CD4-positive, alpha-beta memory T cell (primary cell): ENCODE measurements around the gene BBS5. TPM values are rescaled to one million over a fixed set of nuclear protein-coding genes. Genes with fewer than 3 reads are reported as not detected.
"Not testable (repeated sequence)": the region's sequence is repeated elsewhere in the genome, so short reads cannot be mapped to it uniquely, and the experiment has no call there.

ENCODE experiments used
- CTCF ChIA-PET: fragments of 350-600 bp; sonication (Branson Sonifier 250); formaldehyde crosslinking; loops from one replicate; lab custom pipeline; 2021; ENCODE audit warnings: inconsistent platforms; ENCODE audit not compliant: partially characterized antibody; lab: Charles Lee
- POLR2A ChIA-PET: fragments of 350-600 bp; sonication (Branson Sonifier 250); formaldehyde crosslinking; loops from one replicate; lab custom pipeline; 2021; ENCODE audit not compliant: partially characterized antibody; lab: Charles Lee
- DNase-seq, 5 donors: peaks; one replicate each; pipeline versions ENCODE4 v3.0.0 to v3.0.0-alpha.2; 2020 to 2022; ENCODE audit warnings: mixed read lengths in 1 of 5
- H3K27ac ChIP-seq: one replicate; pipeline ENCODE4 v1.7.0; 2013; ENCODE audit warnings: low read depth, low read length
- H3K27me3 ChIP-seq: 2 replicates; pipeline ENCODE4 v1.7.0; 2013; ENCODE audit warnings: mild to moderate bottlenecking, low read length, moderate library complexity; ENCODE audit not compliant: insufficient read depth
- H3K36me3 ChIP-seq: 2 replicates; pipeline ENCODE4 v1.7.0; 2013; ENCODE audit warnings: mild to moderate bottlenecking, low read length, moderate library complexity; ENCODE audit not compliant: insufficient read depth
- H3K4me1 ChIP-seq: 2 replicates; pipeline ENCODE4 v1.7.0; 2013; ENCODE audit warnings: mild to moderate bottlenecking, low read length, moderate library complexity; ENCODE audit not compliant: insufficient read depth
- H3K4me3 ChIP-seq, 2 donors: one replicate each; pipeline ENCODE4 v1.7.0; 2013; ENCODE audit warnings: low read length in 2 of 2, mild to moderate bottlenecking in 1 of 2
- H3K9me3 ChIP-seq, 2 donors: one replicate each; pipeline ENCODE4 v1.7.0; 2013; ENCODE audit warnings: low read length in 2 of 2, control low read depth in 1 of 2; ENCODE audit not compliant: control insufficient read depth in 1 of 2
- H3K27ac Mint-ChIP-seq, 7 donors: one replicate each; pipeline ENCODE4 v1.8.0; 2020 to 2021; ENCODE audit warnings: mixed read lengths in 7 of 7, mild to moderate bottlenecking in 6 of 7, inconsistent platforms in 3 of 7, moderate library complexity in 3 of 7
- H3K27me3 Mint-ChIP-seq, 2 donors: one replicate each; pipeline ENCODE4 v1.8.0; 2020 to 2021; ENCODE audit warnings: mixed read lengths in 2 of 2
- H3K36me3 Mint-ChIP-seq, 2 donors: one replicate each; pipeline ENCODE4 v1.8.0; 2020 to 2021; ENCODE audit warnings: mixed read lengths in 2 of 2, inconsistent platforms in 1 of 2, mild to moderate bottlenecking in 1 of 2
- H3K4me1 Mint-ChIP-seq, 4 donors: one replicate each; pipeline ENCODE4 v1.8.0; 2020 to 2021; ENCODE audit warnings: mixed read lengths in 4 of 4, mild to moderate bottlenecking in 1 of 4
- H3K4me3 Mint-ChIP-seq, 8 donors: one replicate each; pipeline ENCODE4 v1.8.0; 2020 to 2021; ENCODE audit warnings: mixed read lengths in 8 of 8, mild to moderate bottlenecking in 7 of 8, moderate library complexity in 6 of 8, inconsistent platforms in 3 of 8
- H3K9me3 Mint-ChIP-seq, 8 donors: one replicate each; pipeline ENCODE4 v1.8.0; 2020 to 2021; ENCODE audit warnings: mixed read lengths in 8 of 8, mild to moderate bottlenecking in 5 of 8, inconsistent platforms in 3 of 8, moderate library complexity in 1 of 8
- intact Hi-C: fragments of 100-400 bp; cut with micrococcal nuclease; formaldehyde crosslinking; loops from one replicate; pipeline ENCODE4 v1.15.1; 2023
- polyA plus RNA-seq, 2 donors: library from polyadenylated mRNA; unstranded; fragments of 300-500 nt; fragmentation: Illumina TruSeq; gene quantifications; one replicate each; pipeline ENCODE4 v1.2.3, GENCODE V29; 2021
- total RNA-seq, 2 experiments: library from RNA; stranded (reverse); gene quantifications; one replicate each; pipeline ENCODE4 v1.2.3, GENCODE V29; 2021

Gene BBS5
- total and polyA plus RNA-seq, 4 experiments from 2014 or later: 0.45 to 1.8 (median 1.4) TPM

- H3K4me1 Mint-ChIP-seq: no peaks in the 10 kb centered on the region
- ChIA-PET CTCF (interaction anchor here (1.7 kb wide), 1 partner anchor 402 kb away, joined by 4 read pairs; no protein-coding TSS in a partner anchor), POLR2A (no interaction called here)
- H3K27ac ChIP-seq: no peak overlapping the region
- no peaks in the 10 kb centered on the region for H3K27me3 Mint-ChIP-seq
- intact Hi-C loops: loop anchor here (5.0 kb wide), 1 partner anchor 351 kb away; no protein-coding TSS in a partner anchor
- H3K36me3 Mint-ChIP-seq: peaks cover 5 to 13% of the 10 kb centered on the region in 2 donors
- no peaks in the 10 kb centered on the region for H3K9me3 ChIP-seq
- no peak for DNase-seq
- no peak overlapping the region for H3K4me3 Mint-ChIP-seq
- no peaks in the 10 kb centered on the region for H3K27me3 ChIP-seq
- peaks cover 0 to 1% (median 0%) of the 10 kb centered on the region in 8 donors for H3K9me3 Mint-ChIP-seq
- H3K27ac Mint-ChIP-seq: no peak overlapping the region
- H3K4me1 ChIP-seq: no peaks in the 10 kb centered on the region
- no peaks in the 10 kb centered on the region for H3K36me3 ChIP-seq
- H3K4me3 ChIP-seq: no peak overlapping the region
Measured at GRCh38 chr2:169526451-169526850, 47.2 kb downstream of the BBS5 start.

- Mint-ChIP-seq H3K9me3 (peaks cover 0 to 1% (median 0%) of the 10 kb centered on the region in 8 donors), H3K4me3 (no peak overlapping the region), H3K36me3 (peaks cover 5 to 12% of the 10 kb centered on the region in 2 donors), H3K4me1 (no peaks in the 10 kb centered on the region), H3K27ac (peak overlapping the region in 3 of 7 donors; percentile 9 to 24 (median 23)), H3K27me3 (no peaks in the 10 kb centered on the region)
- H3K4me3 ChIP-seq: no peak overlapping the region
- no peak overlapping the region for H3K27ac ChIP-seq
- intact Hi-C loops: loop anchor here (1.0 to 5.0 kb wide), 2 partner anchors 349 to 400 kb away; no protein-coding TSS in a partner anchor
- DNase-seq: peak; percentile 56 to 64 (median 58)
- H3K27me3 ChIP-seq: no peaks in the 10 kb centered on the region
- no peaks in the 10 kb centered on the region for H3K36me3 ChIP-seq
- CTCF ChIA-PET: interaction anchor here (0.7 to 1.8 kb wide), 11 partner anchors 10 to 403 kb away, joined by 3 to 13 read pairs (median 4); no protein-coding TSS in a partner anchor
- POLR2A ChIA-PET: no interaction called here
- H3K9me3 ChIP-seq: no peaks in the 10 kb centered on the region
- no peaks in the 10 kb centered on the region for H3K4me1 ChIP-seq
Measured at GRCh38 chr2:169528271-169528701, 49.0 kb downstream of the BBS5 start.

- CTCF ChIA-PET: interaction anchor here (2.5 kb wide), 1 partner anchor 12 kb away, joined by 10 read pairs; no protein-coding TSS in a partner anchor
- intact Hi-C loops, H3K4me1 Mint-ChIP-seq, H3K4me1 ChIP-seq, H3K9me3 Mint-ChIP-seq, H3K27ac Mint-ChIP-seq, H3K27me3 Mint-ChIP-seq, H3K9me3 ChIP-seq, POLR2A ChIA-PET, H3K27ac ChIP-seq, H3K27me3 ChIP-seq, H3K36me3 ChIP-seq, H3K4me3 Mint-ChIP-seq, DNase-seq, H3K4me3 ChIP-seq: not testable (repeated sequence)
- peaks cover 27 to 36% of the 10 kb centered on the region in 2 donors for H3K36me3 Mint-ChIP-seq
Measured at GRCh38 chr2:169539460-169539859, 60.2 kb downstream of the BBS5 start.

GRCh38 chr2:169540146-169540545 is 60.9 kb downstream of the BBS5 start:
- H3K36me3 Mint-ChIP-seq: peaks cover 27 to 35% of the 10 kb centered on the region in 2 donors
- ChIA-PET POLR2A (interaction anchor here (0.6 kb wide), 1 partner anchor 8 kb away, joined by 3 read pairs; no protein-coding TSS in a partner anchor), CTCF (no interaction called here)
- no peaks in the 10 kb centered on the region for H3K9me3 ChIP-seq
- H3K4me1 Mint-ChIP-seq: no peaks in the 10 kb centered on the region
- H3K4me3 Mint-ChIP-seq: no peak overlapping the region
- H3K9me3 Mint-ChIP-seq: no peaks in the 10 kb centered on the region
- H3K27me3 Mint-ChIP-seq: no peaks in the 10 kb centered on the region
- no peak overlapping the region for H3K27ac Mint-ChIP-seq
- no peak for DNase-seq
- no peaks in the 10 kb centered on the region for H3K36me3 ChIP-seq
- intact Hi-C loops: no loop called here
- H3K4me1 ChIP-seq: no peaks in the 10 kb centered on the region
- H3K4me3 ChIP-seq: no peak overlapping the region
- no peaks in the 10 kb centered on the region for H3K27me3 ChIP-seq
- no peak overlapping the region for H3K27ac ChIP-seq

GRCh38 chr2:169542433-169542832 is 63.1 kb downstream of the BBS5 start:
- Histone ChIP-seq H3K9me3 (no peaks in the 10 kb centered on the region), H3K4me3 (no peak overlapping the region), H3K4me1 (no peaks in the 10 kb centered on the region), H3K27me3 (no peaks in the 10 kb centered on the region), H3K36me3 (no peaks in the 10 kb centered on the region), H3K27ac (no peak overlapping the region)
- intact Hi-C loops: no loop called here
- peaks cover 0 to 3% (median 0%) of the 10 kb centered on the region in 4 donors for H3K4me1 Mint-ChIP-seq
- no peak for DNase-seq
- no peaks in the 10 kb centered on the region for H3K27me3 Mint-ChIP-seq
- peaks cover 36 to 44% of the 10 kb centered on the region in 2 donors for H3K36me3 Mint-ChIP-seq
- H3K4me3 Mint-ChIP-seq: no peak overlapping the region
- no peaks in the 10 kb centered on the region for H3K9me3 Mint-ChIP-seq
- ChIA-PET POLR2A (no interaction called here), CTCF (no interaction called here)
- no peak overlapping the region for H3K27ac Mint-ChIP-seq

- Mint-ChIP-seq H3K27me3 (no peaks in the 10 kb centered on the region), H3K36me3 (peaks cover 32 to 40% of the 10 kb centered on the region in 2 donors), H3K27ac (peak overlapping the region in 2 of 7 donors; percentile 22 to 79), H3K9me3 (no peaks in the 10 kb centered on the region), H3K4me3 (no peak overlapping the region), H3K4me1 (peaks cover 0 to 3% (median 0%) of the 10 kb centered on the region in 4 donors)
- Histone ChIP-seq H3K9me3 (no peaks in the 10 kb centered on the region), H3K27me3 (no peaks in the 10 kb centered on the region), H3K36me3 (no peaks in the 10 kb centered on the region), H3K4me3 (no peak overlapping the region), H3K4me1 (no peaks in the 10 kb centered on the region), H3K27ac (no peak overlapping the region)
- POLR2A ChIA-PET: no interaction called here
- DNase-seq: no peak
- CTCF ChIA-PET: no interaction called here
- intact Hi-C loops: no loop called here
Measured at GRCh38 chr2:169546756-169547155, 67.5 kb downstream of the BBS5 start.
